Measurements from ENCODE around the gene RGS6.

RGS6 gene

GRCh38 chr14:72500234-72500838 is 568.1 kb downstream of the RGS6 start:
- H4K20me1 ChIP-seq (ENCODE audit: insufficient read depth): no peaks in the 10 kb centered on the region
- H3K36me3 ChIP-seq (ENCODE audit: insufficient read depth): no peaks in the 10 kb centered on the region
- H3K79me2 ChIP-seq (ENCODE audit: insufficient read depth, low read depth): no peaks in the 10 kb centered on the region
- TF ChIP-seq, protein P1, sequence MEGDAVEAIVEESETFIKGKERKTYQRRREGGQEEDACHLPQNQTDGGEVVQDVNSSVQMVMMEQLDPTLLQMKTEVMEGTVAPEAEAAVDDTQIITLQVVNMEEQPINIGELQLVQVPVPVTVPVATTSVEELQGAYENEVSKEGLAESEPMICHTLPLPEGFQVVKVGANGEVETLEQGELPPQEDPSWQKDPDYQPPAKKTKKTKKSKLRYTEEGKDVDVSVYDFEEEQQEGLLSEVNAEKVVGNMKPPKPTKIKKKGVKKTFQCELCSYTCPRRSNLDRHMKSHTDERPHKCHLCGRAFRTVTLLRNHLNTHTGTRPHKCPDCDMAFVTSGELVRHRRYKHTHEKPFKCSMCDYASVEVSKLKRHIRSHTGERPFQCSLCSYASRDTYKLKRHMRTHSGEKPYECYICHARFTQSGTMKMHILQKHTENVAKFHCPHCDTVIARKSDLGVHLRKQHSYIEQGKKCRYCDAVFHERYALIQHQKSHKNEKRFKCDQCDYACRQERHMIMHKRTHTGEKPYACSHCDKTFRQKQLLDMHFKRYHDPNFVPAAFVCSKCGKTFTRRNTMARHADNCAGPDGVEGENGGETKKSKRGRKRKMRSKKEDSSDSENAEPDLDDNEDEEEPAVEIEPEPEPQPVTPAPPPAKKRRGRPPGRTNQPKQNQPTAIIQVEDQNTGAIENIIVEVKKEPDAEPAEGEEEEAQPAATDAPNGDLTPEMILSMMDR (conservative IDR thresholded peaks at IDR 0.05; ENCODE audit: low read depth, low read length): no peak
- H3K4me3 ChIP-seq (IDR thresholded peaks at IDR 0.05; ENCODE audit: insufficient read depth, low read depth, low read length): no peak overlapping the region
- H3K9ac ChIP-seq: no peak overlapping the region
- peaks cover 4% of the 10 kb centered on the region for H3K4me1 ChIP-seq (ENCODE audit: low read depth, poor library complexity, severe bottlenecking)
- no peak overlapping the region for H3K4me2 ChIP-seq
- H3K27ac ChIP-seq: no peak overlapping the region
- no peaks in the 10 kb centered on the region for H3K27me3 ChIP-seq (ENCODE audit: insufficient read depth, low read depth)
- H2AFZ ChIP-seq (ENCODE audit: low read depth): no peak overlapping the region

DNA sequence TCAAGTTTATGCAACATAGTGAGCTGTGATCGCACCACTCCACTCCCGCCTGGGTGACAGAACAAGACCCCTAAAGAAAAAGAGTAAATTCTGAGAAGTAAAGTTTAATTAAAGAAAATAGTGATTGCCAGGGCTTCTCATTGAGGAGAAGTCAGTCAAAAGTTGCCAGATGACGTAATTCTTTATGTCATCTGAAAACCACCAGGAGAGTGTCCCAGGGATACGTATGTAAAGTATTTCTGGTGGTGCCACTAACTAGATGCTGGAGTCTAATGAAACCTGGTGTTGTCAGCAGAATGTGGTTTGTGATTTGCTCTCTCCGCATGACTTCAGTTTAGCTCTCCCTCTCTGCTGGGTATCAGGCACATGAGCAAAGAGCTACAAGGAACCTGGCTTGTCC is 569.2 kb downstream of the RGS6 start:
- Histone ChIP-seq H3K4me1 (ENCODE audit: low read depth, poor library complexity, severe bottlenecking) (peaks cover 4% of the 10 kb centered on the region), H3K27ac (no peak overlapping the region), H3K79me2 (ENCODE audit: insufficient read depth, low read depth) (no peaks in the 10 kb centered on the region), H4K20me1 (ENCODE audit: insufficient read depth) (no peaks in the 10 kb centered on the region), H2AFZ (ENCODE audit: low read depth) (no peak overlapping the region), H3K36me3 (ENCODE audit: insufficient read depth) (no peaks in the 10 kb centered on the region), H3K9ac (no peak overlapping the region), H3K27me3 (ENCODE audit: insufficient read depth, low read depth) (no peaks in the 10 kb centered on the region), H3K4me2 (no peak overlapping the region), H3K4me3 (IDR thresholded peaks at IDR 0.05; ENCODE audit: insufficient read depth, low read depth, low read length) (no peak overlapping the region)
- TF ChIP-seq, protein P1 (conservative IDR thresholded peaks at IDR 0.05; ENCODE audit: low read depth, low read length): no peak

DNA sequence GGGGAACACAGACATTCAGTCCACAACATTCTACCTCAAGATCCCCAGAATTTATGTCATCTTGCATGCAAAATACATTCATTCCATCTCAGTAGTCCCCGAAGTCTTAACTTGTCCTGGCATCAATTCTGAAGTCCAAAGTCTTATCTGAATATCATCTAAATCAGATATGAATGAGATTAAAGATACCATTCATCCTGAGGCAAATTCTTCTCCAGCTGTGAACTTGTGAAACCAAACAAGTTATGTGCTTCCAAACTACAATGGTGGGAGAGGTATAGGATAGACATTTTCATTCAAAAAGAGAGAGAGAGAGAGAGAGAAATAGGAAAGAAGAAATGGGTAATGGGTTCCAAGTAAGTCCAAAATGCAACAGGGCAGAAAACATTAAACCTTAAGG is 571.0 kb downstream of the RGS6 start:
- H3K9ac ChIP-seq: no peak overlapping the region
- no peak overlapping the region for H2AFZ ChIP-seq (ENCODE audit: low read depth)
- H3K4me1 ChIP-seq (ENCODE audit: low read depth, poor library complexity, severe bottlenecking): peaks cover 4% of the 10 kb centered on the region
- no peaks in the 10 kb centered on the region for H4K20me1 ChIP-seq (ENCODE audit: insufficient read depth)
- TF ChIP-seq, protein P1 (conservative IDR thresholded peaks at IDR 0.05; ENCODE audit: low read depth, low read length): no peak
- no peak overlapping the region for H3K4me2 ChIP-seq
- no peaks in the 10 kb centered on the region for H3K79me2 ChIP-seq (ENCODE audit: insufficient read depth, low read depth)
- no peak overlapping the region for H3K4me3 ChIP-seq (IDR thresholded peaks at IDR 0.05; ENCODE audit: insufficient read depth, low read depth, low read length)
- H3K27ac ChIP-seq: no peak overlapping the region
- H3K36me3 ChIP-seq (ENCODE audit: insufficient read depth): no peaks in the 10 kb centered on the region
- H3K27me3 ChIP-seq (ENCODE audit: insufficient read depth, low read depth): no peaks in the 10 kb centered on the region

DNA sequence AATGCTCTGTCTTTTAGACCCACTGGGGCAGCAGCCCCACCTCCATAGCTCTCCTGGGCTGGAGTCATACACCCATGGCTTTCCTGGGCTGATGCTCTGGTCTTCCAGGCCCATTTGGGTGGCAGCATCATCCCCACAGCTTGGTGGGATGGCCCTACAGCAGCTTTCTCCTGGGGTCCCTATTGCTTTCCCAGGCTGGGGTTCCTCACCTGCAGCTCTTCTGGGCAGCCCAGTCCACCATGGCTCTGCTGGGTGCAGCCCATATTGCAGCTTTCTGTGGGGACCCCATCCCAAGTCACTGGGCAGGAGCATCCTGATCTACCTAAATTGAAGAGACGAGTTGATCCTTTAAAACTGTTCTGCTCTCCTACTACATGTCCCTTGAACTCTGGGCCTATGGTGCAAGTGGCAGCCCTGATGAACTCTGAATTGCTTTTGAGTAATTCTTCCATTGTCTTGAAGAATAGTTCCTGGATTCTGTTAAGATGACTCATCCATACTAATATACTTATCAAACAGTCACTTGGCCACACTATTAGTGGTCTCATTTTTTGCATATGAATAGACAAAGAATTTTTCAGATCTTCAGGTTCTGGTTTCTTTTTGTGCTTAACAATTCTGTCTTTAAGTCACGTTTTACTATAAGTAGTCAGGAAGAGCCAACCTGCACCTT is 571.6 kb downstream of the RGS6 start:
- Histone ChIP-seq H3K27ac (no peak overlapping the region), H4K20me1 (ENCODE audit: insufficient read depth) (no peaks in the 10 kb centered on the region), H2AFZ (ENCODE audit: low read depth) (no peak overlapping the region), H3K4me2 (no peak overlapping the region), H3K27me3 (ENCODE audit: insufficient read depth, low read depth) (no peaks in the 10 kb centered on the region), H3K4me3 (IDR thresholded peaks at IDR 0.05; ENCODE audit: insufficient read depth, low read depth, low read length) (no peak overlapping the region), H3K9ac (no peak overlapping the region), H3K36me3 (ENCODE audit: insufficient read depth) (no peaks in the 10 kb centered on the region), H3K79me2 (ENCODE audit: insufficient read depth, low read depth) (no peaks in the 10 kb centered on the region), H3K4me1 (ENCODE audit: low read depth, poor library complexity, severe bottlenecking) (peaks cover 4% of the 10 kb centered on the region)
- TF ChIP-seq, protein P1 (conservative IDR thresholded peaks at IDR 0.05; ENCODE audit: low read depth, low read length): no peak
